T47D (cell line): ENCODE measurements around the gene IPO7.
"Not testable (repeated sequence)": the region's sequence is repeated elsewhere in the genome, so short reads cannot be mapped to it uniquely, and the experiment has no call there.

ENCODE experiments used
- DNase-seq, 2 experiments: peaks; one replicate each; pipeline versions ENCODE4 v3.0.0 to v3.0.0-alpha.2; 2011 to 2012; ENCODE audit warnings: low read depth in 1 of 2, low spot score in 1 of 2
- JUND ChIP-seq: IDR thresholded peaks from 2 replicates; pipeline ENCODE4 v1.6.1; 2012; ENCODE audit warnings: low read depth
- in situ Hi-C: cut with HindIII; loops from 2 replicates; pipeline ENCODE4 v1.10.0; 2016; ENCODE audit warnings: low sequenced_read_pairs, low pct_unique_long_range_greater_than_20kb

The IPO7 gene

GRCh38 chr11:9384535-9385326, at the start of gene IPO7:
TSS of gene IPO7 (plus strand) at chr11:9384652. CDS start at chr11:9384764, 112 bp downstream.
- TF ChIP-seq JUND, result no peak
- in situ Hi-C loops, result no loop called here
- DNase-seq, result peak; percentile 74 to 91

- in situ Hi-C loops, result no loop called here
These were observed 42.7 kb upstream of the IPO7 start for GRCh38 chr11:9341638-9342178.

GRCh38 chr11:9344061-9344680, 40.3 kb upstream of the IPO7 start:
- in situ Hi-C loops, result no loop called here
- DNase-seq, result no peak
- no peak for TF ChIP-seq JUND

More at GRCh38 chr11:9341638-9342178, 42.7 kb upstream of the IPO7 start:
- no peak for DNase-seq
- no peak for TF ChIP-seq JUND

DNA sequence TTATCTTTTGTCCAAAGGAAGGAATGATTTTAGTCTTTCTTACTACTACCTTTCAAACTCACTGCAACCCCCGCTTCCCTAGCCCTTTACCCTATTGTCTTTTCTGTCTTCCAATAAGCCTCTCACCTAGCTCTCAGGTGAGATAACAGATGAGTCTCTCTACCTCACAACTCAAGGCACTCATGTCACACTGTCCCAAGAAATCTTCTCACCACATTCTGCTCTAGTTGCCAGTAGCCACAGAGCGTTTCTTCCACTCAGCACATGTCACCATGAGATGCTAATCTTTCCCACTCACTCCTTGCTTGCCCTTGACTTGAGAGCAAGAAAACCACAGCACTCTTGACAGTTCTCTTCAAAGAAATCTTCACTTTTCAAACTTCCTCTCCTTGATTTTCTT, 37.4 kb upstream of the IPO7 start:
- TF ChIP-seq JUND, result no peak
- in situ Hi-C loops, result no loop called here
- DNase-seq, result peak in 1 of 2 experiments; percentile 39

GRCh38 chr11:9347779-9348178, 36.7 kb upstream of the IPO7 start:
- DNase-seq, in situ Hi-C loops: not testable (repeated sequence)

- no peak for DNase-seq
- in situ Hi-C loops, result no loop called here
- no peak for TF ChIP-seq JUND
These were observed 33.1 kb upstream of the IPO7 start for GRCh38 chr11:9351321-9351881.

DNA sequence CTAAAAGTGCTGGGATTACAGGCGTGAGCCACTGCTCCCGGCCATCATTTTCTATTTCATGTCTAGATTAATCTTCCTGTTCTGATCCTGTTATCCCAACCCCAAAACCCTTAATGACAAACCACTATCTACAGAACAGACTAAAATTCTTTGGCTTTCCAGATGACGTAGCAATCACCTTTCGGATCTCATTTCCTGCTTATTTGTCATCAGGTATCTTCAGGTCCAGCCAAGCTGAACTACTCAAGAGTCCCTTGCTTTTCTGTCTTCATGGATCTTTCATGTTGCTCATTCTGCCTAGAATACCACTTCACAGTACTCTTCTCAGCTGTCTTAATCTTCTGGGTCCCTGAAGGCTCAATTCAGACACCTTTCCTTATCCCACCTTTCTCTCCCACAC, 27.4 kb upstream of the IPO7 start:
- no peak for TF ChIP-seq JUND
- no peak for DNase-seq
- in situ Hi-C loops, result no loop called here

GRCh38 chr11:9360862-9361622, 23.4 kb upstream of the IPO7 start:
- DNase-seq, in situ Hi-C loops: not testable (repeated sequence)

DNA sequence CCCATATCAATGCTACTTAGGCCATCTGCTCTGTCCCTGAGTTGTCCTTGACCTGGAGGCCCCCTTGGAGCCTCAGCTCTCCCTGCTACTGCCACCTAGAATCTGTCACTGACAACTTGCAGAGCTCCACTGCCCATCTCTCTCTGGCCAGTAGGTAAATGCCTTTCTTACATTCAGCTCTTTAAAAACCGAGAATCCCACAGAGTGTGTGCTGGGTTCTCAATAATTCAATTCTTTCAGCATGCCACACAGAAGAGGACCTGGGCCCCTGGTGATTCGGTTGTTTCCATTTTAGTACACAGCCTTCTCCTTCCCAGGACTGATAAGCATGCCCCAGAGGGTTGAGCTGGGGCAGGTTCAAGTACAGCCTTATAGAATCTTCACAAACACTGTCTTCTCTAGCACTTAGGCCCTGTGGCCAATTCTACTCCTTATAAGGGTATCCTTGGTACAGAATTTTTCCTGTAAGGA, 22.0 kb upstream of the IPO7 start:
- peak in 1 of 2 experiments; percentile 10 for DNase-seq
- in situ Hi-C loops, result no loop called here
- TF ChIP-seq JUND, result no peak

DNA sequence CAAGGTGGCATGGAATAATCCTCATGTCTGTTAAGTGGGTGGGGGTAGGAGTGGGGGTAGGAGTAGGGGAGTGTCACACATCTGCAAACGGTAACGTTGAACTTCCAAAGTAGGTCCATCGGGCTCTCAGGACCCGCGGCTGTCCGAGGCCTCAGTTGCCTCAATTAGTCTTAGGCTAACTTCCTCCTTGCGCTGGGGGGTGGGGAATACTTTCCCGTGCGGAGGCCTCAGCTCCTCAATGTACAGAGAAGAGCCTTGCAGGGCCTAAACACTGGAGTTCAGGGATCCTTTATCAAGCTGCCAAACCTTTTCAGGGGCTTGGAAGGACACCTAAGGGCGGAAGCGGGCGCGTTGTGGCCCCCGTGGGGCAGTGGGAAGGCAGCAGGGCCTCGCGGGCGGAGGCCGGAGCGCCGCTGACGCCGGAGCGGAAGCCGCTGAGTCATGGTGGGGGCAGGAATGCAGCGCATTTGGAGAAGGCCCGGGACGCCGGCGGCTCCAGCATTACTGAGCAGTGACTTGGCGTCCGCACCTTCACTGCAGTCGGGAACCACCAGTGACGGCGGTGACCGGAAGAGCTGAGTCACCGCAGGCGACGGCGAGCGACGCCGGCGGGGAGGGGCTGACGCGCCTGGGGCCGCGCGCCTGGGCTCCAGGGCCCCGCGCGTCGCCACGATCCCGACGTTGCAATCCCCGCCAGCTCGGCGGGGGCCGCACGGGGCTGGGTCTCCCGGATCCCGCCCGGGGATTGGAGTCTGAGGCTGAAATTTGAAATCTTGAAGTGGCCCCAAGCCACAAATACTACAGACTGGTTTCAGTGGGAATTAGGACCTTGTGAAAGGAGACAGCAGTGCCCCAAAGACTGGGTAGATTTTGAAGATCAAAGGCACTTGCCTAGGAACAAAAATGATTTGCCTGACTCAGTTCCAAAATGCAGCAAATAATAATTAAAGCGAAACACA, 20.2 kb upstream of the IPO7 start:
- TF ChIP-seq JUND, result no peak
- in situ Hi-C loops, result no loop called here
- peak; percentile 59 to 95 for DNase-seq

DNA sequence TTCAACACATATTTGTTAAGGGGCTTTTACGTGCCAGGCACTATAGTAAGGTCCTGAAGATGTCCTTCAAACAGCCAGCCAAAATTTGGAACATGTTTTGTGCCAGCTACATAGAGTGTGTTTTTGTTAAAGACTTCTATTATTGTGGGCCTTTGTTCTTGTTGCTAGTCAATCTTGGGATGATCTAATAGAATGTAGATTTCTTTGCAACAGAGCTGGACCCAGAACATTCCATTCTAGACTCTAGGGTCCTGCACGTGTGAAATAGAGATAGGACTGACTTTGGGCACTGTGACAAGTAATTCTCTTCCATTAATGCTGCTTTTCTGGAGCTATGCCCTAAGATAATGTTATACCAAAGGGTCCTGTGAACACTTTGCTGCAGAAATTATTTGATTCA, 16.9 kb upstream of the IPO7 start:
- TF ChIP-seq JUND, result no peak
- in situ Hi-C loops, result no loop called here
- no peak for DNase-seq
